Islet precursor cell (in vitro differentiated cells): ENCODE data around the gene CACNB3.

Experiments
- DNase-seq: peaks from one replicate; pipeline ENCODE4 v3.0.0-alpha.2; 2018

Gene CACNB3

GRCh38 chr12:48788854-48789775, 29.2 kb upstream of the CACNB3 start, which contains the start of gene ADCY6:
ADCY6 (minus strand) TSS chr12:48789089; CDS start chr12:48783434, 5,655 bp downstream.
- DNase-seq: peak; percentile 91

GRCh38 chr12:48789858-48790326, 28.4 kb upstream of the CACNB3 start:
- DNase-seq: no peak

- DNase-seq: no peak
Observed at GRCh38 chr12:48793696-48794095, 24.6 kb upstream of the CACNB3 start.

- peak; percentile 96 for DNase-seq
Observed at GRCh38 chr12:48794870-48795269, 23.4 kb upstream of the CACNB3 start.

GRCh38 chr12:48795550-48796455, 22.5 kb upstream of the CACNB3 start:
- DNase-seq: peak; percentile 94

- DNase-seq: peak; percentile 67
Observed at GRCh38 chr12:48796976-48797375, 21.3 kb upstream of the CACNB3 start.

- peak; percentile 54 for DNase-seq
Observed at GRCh38 chr12:48800457-48800856, 17.8 kb upstream of the CACNB3 start.

GRCh38 chr12:48800971-48801370, 17.3 kb upstream of the CACNB3 start:
- no peak for DNase-seq

GRCh38 chr12:48803675-48804074, 14.6 kb upstream of the CACNB3 start:
- no peak for DNase-seq

- DNase-seq: no peak
Observed at GRCh38 chr12:48807981-48808380, 10.3 kb upstream of the CACNB3 start.

GRCh38 chr12:48810903-48811431, 7.3 kb upstream of the CACNB3 start:
- DNase-seq: peak; percentile 73

GRCh38 chr12:48811437-48812090, 6.7 kb upstream of the CACNB3 start:
- DNase-seq: no peak

- peak; percentile 56 for DNase-seq
Observed at GRCh38 chr12:48812389-48812788, 5.9 kb upstream of the CACNB3 start.

- DNase-seq: peak; percentile 94
Observed at GRCh38 chr12:48813465-48814261, 4.6 kb upstream of the CACNB3 start.

GRCh38 chr12:48814262-48815125, 3.8 kb upstream of the CACNB3 start:
- peak; percentile 94 for DNase-seq

GRCh38 chr12:48815126-48816110, 2.9 kb upstream of the CACNB3 start:
- peak; percentile 95 for DNase-seq

GRCh38 chr12:48816143-48816854, 2.0 kb upstream of the CACNB3 start:
- DNase-seq: no peak

GRCh38 chr12:48818831-48819590, 715 bp downstream of the CACNB3 start:
- peak; percentile 67 for DNase-seq
